Mesenteric fat pad (tissue), 1 donor: ENCODE results near the gene GPR152. TPM values are rescaled to one million over a fixed set of nuclear protein-coding genes. Genes with fewer than 3 reads are reported as not detected.

ENCODE experiments used
- microRNA-seq: library from miRNA; unstranded; fragments of <30 nt; microRNA quantifications from one replicate; pipeline ENCODE4 v1.2.0, GENCODE V29; 2020; ENCODE audit warnings: borderline number of aligned reads
- total RNA-seq: library from RNA; stranded (reverse); fragmentation: NEBNext Ultra II Directional; extraction: Animal tissue kit (Norgen Biotek cat#: 25700); gene quantifications from one replicate; pipeline ENCODE4 v1.2.1, GENCODE V29; 2021
- donor health status: DM: yes; HTN: yes; CAD: no.

The GPR152 gene
- total RNA-seq, 1 donor from 2014 or later, result not detected

Small RNAs within 50 kb of the gene (microRNA-seq; reads per million reads assigned to microRNA genes)
- not detected for gene MIR6752

Other genes with a start within 250 kb of the GPR152 start
- 60.2 TPM for gene GRK2, start 186.3 kb downstream of the GPR152 start, total RNA-seq
- gene ANKRD13D, start 163.4 kb downstream of the GPR152 start, total RNA-seq, result 42.5 TPM
- gene SSH3, start 149.2 kb downstream of the GPR152 start, total RNA-seq, result 19.9 TPM
- gene POLD4, start 99.2 kb downstream of the GPR152 start, total RNA-seq, result 72.9 TPM
- gene CLCF1, start 79.1 kb downstream of the GPR152 start, total RNA-seq, result 7.7 TPM
- 10.4 TPM for gene RAD9A, start 60.7 kb downstream of the GPR152 start, total RNA-seq
- 92.4 TPM for gene PPP1CA, start 50.9 kb downstream of the GPR152 start, total RNA-seq
- 5.3 TPM for gene TBC1D10C, start 48.6 kb downstream of the GPR152 start, total RNA-seq
- gene CARNS1, start 37.1 kb downstream of the GPR152 start, total RNA-seq, result 0.29 TPM
- gene RPS6KB2, start 24.2 kb downstream of the GPR152 start, total RNA-seq, result 32.4 TPM
- gene PTPRCAP, start 15.0 kb downstream of the GPR152 start, total RNA-seq, result 3.3 TPM
- 83.1 TPM for gene CORO1B, start 9.3 kb downstream of the GPR152 start, total RNA-seq
- gene CABP4, start 2.6 kb upstream of the GPR152 start, total RNA-seq, result 3.8 TPM
- gene TMEM134, start 16.5 kb upstream of the GPR152 start, total RNA-seq, result 43.2 TPM
- gene AIP, start 30.3 kb upstream of the GPR152 start, total RNA-seq, result 39.5 TPM
- 29.5 TPM for gene PITPNM1, start 52.6 kb upstream of the GPR152 start, total RNA-seq
- 59.6 TPM for gene CDK2AP2, start 55.4 kb upstream of the GPR152 start, total RNA-seq
- not detected for gene CABP2, start 70.7 kb upstream of the GPR152 start, total RNA-seq
- 355 TPM for gene GSTP1, start 131.1 kb upstream of the GPR152 start, total RNA-seq
- gene NDUFV1, start 154.2 kb upstream of the GPR152 start, total RNA-seq, result 147 TPM
- 12.9 TPM for gene NUDT8, start 177.2 kb upstream of the GPR152 start, total RNA-seq
- not detected for gene TBX10, start 187.0 kb upstream of the GPR152 start, total RNA-seq
- gene ACY3, start 198.0 kb upstream of the GPR152 start, total RNA-seq, result not detected
- not detected for gene ALDH3B2, start 221.9 kb upstream of the GPR152 start, total RNA-seq